Spleen (tissue), 7 donors: Measurements from ENCODE around the gene SCRG1.

Experiments used
- POLR2A ChIP-seq, 3 donors: fragments of 450-650 bp; IDR thresholded peaks; one replicate each; pipeline ENCODE4 v1.5.1; 2017; ENCODE audit warnings: antibody characterized with exemption in 3 of 3, mild to moderate bottlenecking in 1 of 3
- POLR2AphosphoS5 ChIP-seq, 3 donors: sonication (generic); formaldehyde crosslinking; IDR thresholded peaks; one replicate each; pipeline ENCODE4 v1.5.1; 2017; ENCODE audit warnings: antibody characterized with exemption in 3 of 3
- TF ChIP-seq, protein P1 (sequence below), 11 experiments: fragments of 200-600 bp in 7 of 11; fragments of 450-650 bp in 4 of 11; sonication (generic) in 4 of 11; IDR thresholded peaks in 8 of 11; conservative IDR thresholded peaks in 3 of 11; 1 replicate in 7 of 11; 2 replicates in 4 of 11; pipeline versions ENCODE4 v1.4.0 to v1.8.0; 2016 to 2021; ENCODE audit warnings: antibody characterized with exemption in 11 of 11, inconsistent platforms in 4 of 11, mild to moderate bottlenecking in 1 of 11
- donor health status: DM: no; HTN: no; CAD: no; lungs with moderate emphysema.
- donor health status: DM: no; HTN: no; CAD: no.
- donor health status: DM: no; HTN: no; CAD: no.

- TF ChIP-seq POLR2A (IDR thresholded peaks at IDR 0.05) (no peak), POLR2AphosphoS5 (IDR thresholded peaks at IDR 0.05) (no peak)
- TF ChIP-seq, protein P1, sequence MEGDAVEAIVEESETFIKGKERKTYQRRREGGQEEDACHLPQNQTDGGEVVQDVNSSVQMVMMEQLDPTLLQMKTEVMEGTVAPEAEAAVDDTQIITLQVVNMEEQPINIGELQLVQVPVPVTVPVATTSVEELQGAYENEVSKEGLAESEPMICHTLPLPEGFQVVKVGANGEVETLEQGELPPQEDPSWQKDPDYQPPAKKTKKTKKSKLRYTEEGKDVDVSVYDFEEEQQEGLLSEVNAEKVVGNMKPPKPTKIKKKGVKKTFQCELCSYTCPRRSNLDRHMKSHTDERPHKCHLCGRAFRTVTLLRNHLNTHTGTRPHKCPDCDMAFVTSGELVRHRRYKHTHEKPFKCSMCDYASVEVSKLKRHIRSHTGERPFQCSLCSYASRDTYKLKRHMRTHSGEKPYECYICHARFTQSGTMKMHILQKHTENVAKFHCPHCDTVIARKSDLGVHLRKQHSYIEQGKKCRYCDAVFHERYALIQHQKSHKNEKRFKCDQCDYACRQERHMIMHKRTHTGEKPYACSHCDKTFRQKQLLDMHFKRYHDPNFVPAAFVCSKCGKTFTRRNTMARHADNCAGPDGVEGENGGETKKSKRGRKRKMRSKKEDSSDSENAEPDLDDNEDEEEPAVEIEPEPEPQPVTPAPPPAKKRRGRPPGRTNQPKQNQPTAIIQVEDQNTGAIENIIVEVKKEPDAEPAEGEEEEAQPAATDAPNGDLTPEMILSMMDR (IDR thresholded peaks at IDR 0.05 in 8 of 11, conservative IDR thresholded peaks at IDR 0.05 in 3 of 11) = no peak
Measured at GRCh38 chr4:173405840-173406606, 7.1 kb upstream of the SCRG1 start.
